Peyer's patch (tissue), 4 donors: ENCODE data around the gene JAK3.

Source experiments
- POLR2A ChIP-seq, 2 donors: fragments of 450-650 bp; IDR thresholded peaks; one replicate each; pipeline ENCODE4 v1.5.1; 2017; ENCODE audit warnings: antibody characterized with exemption in 2 of 2, mild to moderate bottlenecking in 2 of 2, moderate library complexity in 2 of 2
- TF ChIP-seq, protein P1 (sequence below), 6 experiments: fragments of 450-650 bp in 4 of 6; fragments of 200-600 bp in 2 of 6; sonication (generic) in 1 of 6; IDR thresholded peaks; one replicate each; pipeline ENCODE4 v1.5.1; 2017 to 2019; ENCODE audit warnings: antibody characterized with exemption in 6 of 6, mild to moderate bottlenecking in 3 of 6, moderate library complexity in 1 of 6

DNA sequence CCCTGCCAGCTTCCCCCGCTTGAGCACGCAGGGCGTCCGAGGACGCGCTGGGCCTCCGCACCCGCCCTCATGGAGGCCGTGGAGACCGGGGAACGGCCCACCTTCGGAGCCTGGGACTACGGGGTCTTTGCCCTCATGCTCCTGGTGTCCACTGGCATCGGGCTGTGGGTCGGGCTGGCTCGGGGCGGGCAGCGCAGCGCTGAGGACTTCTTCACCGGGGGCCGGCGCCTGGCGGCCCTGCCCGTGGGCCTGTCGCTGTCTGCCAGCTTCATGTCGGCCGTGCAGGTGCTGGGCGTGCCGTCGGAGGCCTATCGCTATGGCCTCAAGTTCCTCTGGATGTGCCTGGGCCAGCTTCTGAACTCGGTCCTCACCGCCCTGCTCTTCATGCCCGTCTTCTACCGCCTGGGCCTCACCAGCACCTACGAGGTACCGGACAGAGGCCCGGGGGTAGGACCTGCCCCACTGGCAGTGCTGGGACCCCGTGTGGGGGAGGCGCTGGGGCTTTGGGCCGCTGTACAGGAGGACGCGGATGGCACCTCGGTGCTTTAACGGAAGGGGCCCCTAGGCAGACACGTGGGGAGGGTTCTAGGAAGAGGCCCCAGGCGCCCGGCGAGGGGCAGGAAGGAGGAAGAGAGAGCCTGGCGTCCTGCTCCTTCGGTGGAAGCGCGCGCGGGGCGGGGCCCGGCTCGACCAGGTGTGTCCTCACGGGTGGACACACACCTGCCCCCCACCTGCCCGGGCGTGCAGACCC is 24.6 kb upstream of the JAK3 start:
- TF ChIP-seq, protein P1, sequence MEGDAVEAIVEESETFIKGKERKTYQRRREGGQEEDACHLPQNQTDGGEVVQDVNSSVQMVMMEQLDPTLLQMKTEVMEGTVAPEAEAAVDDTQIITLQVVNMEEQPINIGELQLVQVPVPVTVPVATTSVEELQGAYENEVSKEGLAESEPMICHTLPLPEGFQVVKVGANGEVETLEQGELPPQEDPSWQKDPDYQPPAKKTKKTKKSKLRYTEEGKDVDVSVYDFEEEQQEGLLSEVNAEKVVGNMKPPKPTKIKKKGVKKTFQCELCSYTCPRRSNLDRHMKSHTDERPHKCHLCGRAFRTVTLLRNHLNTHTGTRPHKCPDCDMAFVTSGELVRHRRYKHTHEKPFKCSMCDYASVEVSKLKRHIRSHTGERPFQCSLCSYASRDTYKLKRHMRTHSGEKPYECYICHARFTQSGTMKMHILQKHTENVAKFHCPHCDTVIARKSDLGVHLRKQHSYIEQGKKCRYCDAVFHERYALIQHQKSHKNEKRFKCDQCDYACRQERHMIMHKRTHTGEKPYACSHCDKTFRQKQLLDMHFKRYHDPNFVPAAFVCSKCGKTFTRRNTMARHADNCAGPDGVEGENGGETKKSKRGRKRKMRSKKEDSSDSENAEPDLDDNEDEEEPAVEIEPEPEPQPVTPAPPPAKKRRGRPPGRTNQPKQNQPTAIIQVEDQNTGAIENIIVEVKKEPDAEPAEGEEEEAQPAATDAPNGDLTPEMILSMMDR (IDR thresholded peaks at IDR 0.05) = no peak
- no peak for TF ChIP-seq POLR2A (IDR thresholded peaks at IDR 0.05)
